ACHN (cell line): ENCODE data around the gene CTTNBP2.

Source experiments
- DNase-seq: peaks from one replicate; pipeline ENCODE4 v3.0.0-alpha.2; 2015
- in situ Hi-C: cut with HindIII; loops from 2 replicates; pipeline ENCODE4 v1.10.0; 2017; ENCODE audit warnings: low sequenced_read_pairs, low pct_ligation_motif_present, low pct_unique_long_range_greater_than_20kb

The CTTNBP2 gene

DNA sequence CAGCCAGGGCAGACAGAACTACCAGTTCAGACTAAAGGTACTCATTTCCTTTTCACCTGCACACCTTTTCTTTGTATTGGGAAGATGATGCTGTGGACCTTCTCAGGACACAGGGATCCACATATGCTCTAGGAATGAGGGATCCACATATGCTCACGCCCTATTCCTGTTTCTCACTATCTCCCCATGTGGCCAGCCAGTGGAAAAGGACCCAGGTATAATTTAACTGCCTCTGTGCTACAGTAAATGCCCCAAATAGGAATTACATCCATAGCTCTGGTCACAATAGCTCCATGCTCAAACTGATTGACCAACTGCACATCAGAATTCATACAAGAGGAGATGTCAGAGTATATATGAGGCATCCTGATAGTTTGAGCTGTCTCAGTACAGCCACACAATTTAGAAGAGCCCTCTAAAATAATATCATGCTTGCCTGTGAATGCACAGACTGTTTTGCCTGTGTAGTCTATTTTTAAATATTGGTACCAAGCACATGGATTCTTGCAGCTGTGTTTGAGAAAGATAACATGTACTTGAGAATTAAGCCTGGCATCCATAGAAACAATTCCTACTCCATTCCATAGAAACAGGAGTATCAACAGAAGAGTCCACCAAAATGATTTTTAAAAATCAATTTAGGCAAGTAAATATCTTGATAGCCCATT, 43.7 kb downstream of the CTTNBP2 start:
- in situ Hi-C loops, result no loop called here
- DNase-seq, result no peak

- in situ Hi-C loops, result no loop called here
- DNase-seq, result no peak
These were observed 44.4 kb downstream of the CTTNBP2 start for GRCh38 chr7:117828825-117829224.

GRCh38 chr7:117827862-117828261, 45.4 kb downstream of the CTTNBP2 start:
- peak; percentile 88 for DNase-seq
- in situ Hi-C loops, result no loop called here

DNA sequence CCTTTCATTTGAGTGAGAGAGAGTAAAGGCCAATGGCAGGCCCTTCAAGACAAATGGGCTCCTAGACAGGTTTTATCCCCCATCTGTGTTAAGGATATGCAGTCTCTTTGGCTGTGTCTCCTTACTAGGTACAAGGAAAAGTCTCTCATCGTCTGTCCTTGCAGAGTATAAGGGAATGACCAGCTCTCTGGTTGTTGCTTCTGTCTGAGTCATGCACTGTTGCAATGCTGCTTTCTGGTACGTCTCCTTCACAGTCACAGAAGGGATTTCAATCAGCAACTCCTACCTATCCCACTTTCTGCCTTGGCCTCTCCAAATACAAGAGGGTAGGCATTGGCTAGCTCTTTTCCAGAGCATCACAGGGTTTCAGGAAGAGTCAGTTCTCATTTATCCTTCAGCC, 48.1 kb downstream of the CTTNBP2 start:
- in situ Hi-C loops, result no loop called here
- DNase-seq, result no peak

GRCh38 chr7:117824592-117824991, 48.6 kb downstream of the CTTNBP2 start:
- no peak for DNase-seq
- in situ Hi-C loops, result no loop called here

DNA sequence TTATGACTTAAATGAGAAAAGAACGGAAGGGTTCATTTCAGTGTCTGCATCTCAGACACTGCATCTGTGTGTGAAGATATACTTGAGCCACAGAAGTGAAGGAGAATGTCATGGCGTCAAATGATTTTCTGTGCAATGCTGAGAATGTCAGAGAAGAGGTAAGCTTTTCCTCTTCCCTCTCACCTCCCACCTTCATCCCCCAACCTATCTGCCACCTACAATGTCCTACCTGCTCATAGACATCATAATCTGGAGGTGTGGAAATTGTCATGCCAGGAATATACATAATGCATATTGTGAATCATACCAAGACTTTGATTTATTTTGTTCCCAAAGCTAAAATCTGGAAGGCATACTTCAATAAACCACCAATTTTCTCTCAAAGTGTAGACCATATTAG, 53.7 kb downstream of the CTTNBP2 start:
- DNase-seq, result no peak
- in situ Hi-C loops, result no loop called here

DNA sequence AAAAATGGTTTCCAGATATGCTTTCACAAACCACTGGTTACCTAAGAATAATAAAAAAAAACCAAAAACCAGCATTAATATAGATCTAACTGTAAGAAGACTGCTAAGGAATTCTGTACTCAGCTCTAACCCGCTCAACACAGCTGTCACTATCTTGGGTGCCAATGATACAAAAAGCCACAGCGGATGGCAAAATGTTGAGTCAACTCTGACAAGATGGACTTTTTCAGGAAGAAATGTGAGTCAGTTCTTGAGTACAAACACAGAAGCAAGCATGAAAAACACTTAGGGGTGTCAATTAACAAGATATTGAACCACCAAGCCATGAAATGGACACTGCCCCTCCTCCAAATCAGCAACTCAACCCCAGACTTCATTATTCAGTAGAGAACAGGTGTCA, 55.0 kb downstream of the CTTNBP2 start:
- DNase-seq, result no peak
- in situ Hi-C loops, result no loop called here

GRCh38 chr7:117816727-117817126, 56.5 kb downstream of the CTTNBP2 start:
- no peak for DNase-seq
- in situ Hi-C loops, result no loop called here

GRCh38 chr7:117811696-117812095, 61.5 kb downstream of the CTTNBP2 start:
- no peak for DNase-seq
- in situ Hi-C loops, result no loop called here

GRCh38 chr7:117810642-117811512, 62.4 kb downstream of the CTTNBP2 start:
- no peak for DNase-seq
- in situ Hi-C loops, result no loop called here

GRCh38 chr7:117809958-117810357, 63.3 kb downstream of the CTTNBP2 start:
- in situ Hi-C loops, result no loop called here

GRCh38 chr7:117808910-117809705, 64.1 kb downstream of the CTTNBP2 start:
- in situ Hi-C loops, result no loop called here
- DNase-seq, result no peak

More at GRCh38 chr7:117809958-117810357, 63.3 kb downstream of the CTTNBP2 start:
- no peak for DNase-seq

- in situ Hi-C loops, result no loop called here
- no peak for DNase-seq
These were observed 64.9 kb downstream of the CTTNBP2 start for GRCh38 chr7:117808341-117808757.

- in situ Hi-C loops, result no loop called here
- DNase-seq, result no peak
These were observed 65.6 kb downstream of the CTTNBP2 start for GRCh38 chr7:117807676-117808075.

DNA sequence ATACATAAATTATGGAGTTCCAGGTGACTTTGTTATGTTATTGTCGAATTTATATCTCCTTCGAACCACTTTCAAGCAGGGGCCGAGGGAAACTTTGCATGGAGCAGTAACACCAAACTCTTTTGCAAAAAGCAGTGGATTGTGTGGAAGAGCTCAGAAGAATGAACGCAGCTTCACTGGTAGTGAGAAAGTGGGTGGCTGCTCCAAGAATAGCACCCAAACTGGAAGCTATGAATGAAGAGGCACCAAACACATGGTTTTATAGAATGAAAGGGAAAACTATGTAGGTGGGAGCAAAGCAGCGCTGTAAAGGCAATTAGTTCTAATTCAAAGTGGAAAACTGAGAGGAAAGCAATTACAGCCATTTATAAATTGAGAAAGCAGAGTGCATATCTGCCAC, 67.2 kb downstream of the CTTNBP2 start:
- in situ Hi-C loops, result no loop called here
- DNase-seq, result no peak

DNA sequence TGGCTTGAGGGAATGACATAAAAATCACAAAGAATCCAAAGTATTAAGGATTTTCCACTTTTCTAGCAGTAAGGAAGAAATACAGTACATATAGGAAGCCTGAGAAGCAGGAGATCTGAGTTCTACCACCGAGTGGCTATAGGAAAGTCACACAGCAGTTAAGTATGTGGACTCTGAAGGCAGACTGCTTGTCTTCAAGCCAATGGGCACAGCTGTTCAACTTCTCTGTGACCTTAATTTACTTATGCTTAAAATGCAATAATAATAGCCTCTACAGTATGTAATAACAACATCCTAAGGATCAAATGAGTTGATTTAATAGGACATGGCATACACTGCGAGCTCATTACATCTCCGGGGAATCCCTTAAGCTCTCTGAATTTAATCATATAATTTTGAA, 68.0 kb downstream of the CTTNBP2 start:
- DNase-seq, result no peak
- in situ Hi-C loops, result no loop called here

- DNase-seq, result no peak
- in situ Hi-C loops, result no loop called here
These were observed 69.8 kb downstream of the CTTNBP2 start for GRCh38 chr7:117803476-117803875.

- no peak for DNase-seq
- in situ Hi-C loops, result no loop called here
These were observed 70.6 kb downstream of the CTTNBP2 start for GRCh38 chr7:117802660-117803059.

GRCh38 chr7:117800841-117801240, 72.4 kb downstream of the CTTNBP2 start:
- DNase-seq, result no peak
- in situ Hi-C loops, result no loop called here
